ENCODE data around the gene CNOT10.

Gene CNOT10

GRCh38 chr3:32819551-32820348 lies 134.8 kb downstream of the CNOT10 start:
- DNase-seq, result no peak

- no peak for DNase-seq
Measured at GRCh38 chr3:32820430-32820829, 135.4 kb downstream of the CNOT10 start.

GRCh38 chr3:32820971-32821685 lies 136.1 kb downstream of the CNOT10 start:
- DNase-seq, result no peak

- no peak for DNase-seq
Measured at GRCh38 chr3:32821686-32822296, 136.8 kb downstream of the CNOT10 start.

- DNase-seq, result no peak
Measured at GRCh38 chr3:32822609-32823498, 137.9 kb downstream of the CNOT10 start.

Measured in NCI-H187 (cell line).